Measurements from ENCODE around the gene CPLX3. TPM values are rescaled to one million over a fixed set of nuclear protein-coding genes. Genes with fewer than 3 reads are reported as not detected.
"Not testable (repeated sequence)": the region's sequence is repeated elsewhere in the genome, so short reads cannot be mapped to it uniquely, and the experiment has no call there.

Gene CPLX3
- total RNA-seq, 2 experiments from 2014 or later: 0.35 TPM; not detected in 1

GRCh38 chr15:74784426-74785193 lies 41.8 kb upstream of the CPLX3 start:
- CTCF ChIA-PET: interaction anchor here (1.1 to 25.9 kb wide), 10 partner anchors 5 to 122 kb away, joined by 3 to 1355 read pairs (median 4); partner anchors contain the start of genes CSK and FAM219B
- Mint-ChIP-seq H3K36me3 (peaks cover 42% of the 10 kb centered on the region), H3K27ac (peak overlapping the region; percentile 98), H3K9me3 (ENCODE audit: low read depth) (no peaks in the 10 kb centered on the region), H3K4me1 (peaks cover 59% of the 10 kb centered on the region), H3K27me3 (no peaks in the 10 kb centered on the region), H3K4me3 (peak overlapping the region; percentile 79)
- no peak for ATAC-seq
- DNase-seq: no peak

- Mint-ChIP-seq H3K36me3 (peaks cover 47% of the 10 kb centered on the region), H3K4me3 (peak overlapping the region; percentile 79), H3K9me3 (ENCODE audit: low read depth) (no peaks in the 10 kb centered on the region), H3K4me1 (peaks cover 58% of the 10 kb centered on the region), H3K27me3 (no peaks in the 10 kb centered on the region), H3K27ac (peak overlapping the region; percentile 98)
- no peak for ATAC-seq
- peak; percentile 83 for DNase-seq
- CTCF ChIA-PET: interaction anchor here (1.2 to 25.9 kb wide), 6 partner anchors 4 to 121 kb away, joined by 3 to 1355 read pairs (median 6); partner anchors contain the start of genes CSK and FAM219B
These were observed 41.0 kb upstream of the CPLX3 start for GRCh38 chr15:74785194-74786032.

- Mint-ChIP-seq H3K27ac (peak overlapping the region; percentile 98), H3K36me3 (peaks cover 52% of the 10 kb centered on the region), H3K4me3 (peak overlapping the region; percentile 79), H3K4me1 (peaks cover 58% of the 10 kb centered on the region)
- CTCF ChIA-PET: interaction anchor here (25.1 to 25.9 kb wide), 2 partner anchors 4 to 6 kb away, joined by 1355 read pairs; partner anchors contain the start of gene CSK
- not testable (repeated sequence) for DNase-seq; ATAC-seq; H3K9me3 Mint-ChIP-seq (ENCODE audit: low read depth); H3K27me3 Mint-ChIP-seq
These were observed 40.3 kb upstream of the CPLX3 start for GRCh38 chr15:74786081-74786480.

GRCh38 chr15:74786551-74787165 lies 39.8 kb upstream of the CPLX3 start:
- no peaks in the 10 kb centered on the region for H3K9me3 Mint-ChIP-seq (ENCODE audit: low read depth)
- H3K27ac Mint-ChIP-seq: peak overlapping the region; percentile 98
- peaks cover 57% of the 10 kb centered on the region for H3K36me3 Mint-ChIP-seq
- ATAC-seq (no peak), DNase-seq (peak; percentile 69)
- H3K4me3 Mint-ChIP-seq: peak overlapping the region; percentile 79
- no peaks in the 10 kb centered on the region for H3K27me3 Mint-ChIP-seq
- CTCF ChIA-PET: interaction anchor here (0.8 to 25.9 kb wide), 19 partner anchors 3 to 667 kb away, joined by 3 to 1355 read pairs (median 7); partner anchors contain the start of genes ARID3B, CLK3, CSK and FAM219B
- peaks cover 59% of the 10 kb centered on the region for H3K4me1 Mint-ChIP-seq

DNA sequence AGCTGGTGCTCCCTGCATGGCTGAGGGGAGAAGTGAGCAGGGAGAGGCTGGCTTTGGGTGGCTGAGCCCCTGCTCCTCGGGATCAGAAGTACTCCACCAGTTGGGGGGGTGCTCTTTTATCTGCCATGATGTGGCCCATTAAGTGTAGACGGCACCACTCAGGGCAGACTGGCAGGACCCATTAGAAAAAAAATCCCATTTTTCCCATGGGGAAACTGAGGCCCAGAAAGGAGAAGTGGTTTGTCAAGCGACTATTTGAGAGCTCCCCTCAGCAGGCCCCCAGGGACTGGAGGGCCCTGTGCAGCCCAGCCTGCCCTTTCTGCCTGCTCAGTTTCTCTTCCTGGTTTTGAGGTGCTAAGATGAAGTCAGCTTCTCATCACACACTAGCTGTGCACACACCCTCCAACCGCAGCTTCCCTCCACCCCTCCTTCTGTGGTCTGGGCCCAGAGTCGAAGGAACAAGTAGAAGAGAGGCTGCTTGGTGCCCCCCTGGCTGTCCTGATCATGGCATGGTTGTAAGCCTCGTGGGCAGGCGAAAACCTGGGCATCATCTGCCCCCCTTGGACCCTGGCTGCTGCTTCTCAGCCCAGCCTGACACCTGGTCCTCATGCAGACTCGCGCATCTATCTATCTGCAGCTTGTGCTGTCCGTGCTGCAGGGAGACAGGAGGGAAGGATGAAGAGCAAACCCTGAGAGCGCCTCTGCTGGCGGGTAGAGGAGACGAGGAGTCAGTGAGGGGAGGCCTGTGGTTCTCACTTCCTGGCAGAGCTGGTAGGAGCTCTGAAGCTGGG lies 39.0 kb upstream of the CPLX3 start:
- H3K27ac Mint-ChIP-seq: peak overlapping the region; percentile 98

GRCh38 chr15:74788042-74788682 lies 38.3 kb upstream of the CPLX3 start:
- no peak for DNase-seq
- Mint-ChIP-seq H3K4me3 (peak overlapping the region; percentile 79), H3K9me3 (ENCODE audit: low read depth) (no peaks in the 10 kb centered on the region), H3K36me3 (peaks cover 61% of the 10 kb centered on the region), H3K27ac (peak overlapping the region; percentile 98), H3K27me3 (no peaks in the 10 kb centered on the region), H3K4me1 (peaks cover 75% of the 10 kb centered on the region)
- CTCF ChIA-PET: interaction anchor here (0.8 to 25.9 kb wide), 24 partner anchors 2 to 388 kb away, joined by 3 to 1355 read pairs (median 5); partner anchors contain the start of genes ARID3B, CLK3, CSK and CYP1A1
- peak; percentile 0 for ATAC-seq

More for the DNA sequence above, 39.0 kb upstream of the CPLX3 start:
- DNase-seq (peak; percentile 99), ATAC-seq (peak; percentile 67)
- peaks cover 63% of the 10 kb centered on the region for H3K36me3 Mint-ChIP-seq
- CTCF ChIA-PET: interaction anchor here (0.8 to 25.9 kb wide), 26 partner anchors 2 to 666 kb away, joined by 3 to 1355 read pairs (median 5); partner anchors contain the start of genes ARID3B, CLK3, CSK and CYP1A1
- no peaks in the 10 kb centered on the region for H3K27me3 Mint-ChIP-seq
- peaks cover 67% of the 10 kb centered on the region for H3K4me1 Mint-ChIP-seq
- H3K4me3 Mint-ChIP-seq: peak overlapping the region; percentile 79
- H3K9me3 Mint-ChIP-seq (ENCODE audit: low read depth): no peaks in the 10 kb centered on the region

- no peaks in the 10 kb centered on the region for H3K9me3 Mint-ChIP-seq (ENCODE audit: low read depth)
These were observed 37.7 kb upstream of the CPLX3 start for GRCh38 chr15:74788683-74789151.

GRCh38 chr15:74789171-74789631 lies 37.2 kb upstream of the CPLX3 start:
- Mint-ChIP-seq H3K4me3 (peak overlapping the region; percentile 79), H3K36me3 (peaks cover 54% of the 10 kb centered on the region), H3K27me3 (no peaks in the 10 kb centered on the region), H3K9me3 (ENCODE audit: low read depth) (no peaks in the 10 kb centered on the region), H3K27ac (peak overlapping the region; percentile 98), H3K4me1 (peaks cover 80% of the 10 kb centered on the region)
- CTCF ChIA-PET: interaction anchor here (2.0 to 25.9 kb wide), 4 partner anchors 1 to 112 kb away, joined by 6 to 1355 read pairs (median 683); partner anchors contain the start of gene CSK
- DNase-seq (peak; percentile 76), ATAC-seq (peak; percentile 2)

More at GRCh38 chr15:74788683-74789151, 37.7 kb upstream of the CPLX3 start:
- ATAC-seq (peak; percentile 32), DNase-seq (peak; percentile 93)
- H3K4me3 Mint-ChIP-seq: peak overlapping the region; percentile 79
- peaks cover 58% of the 10 kb centered on the region for H3K36me3 Mint-ChIP-seq
- peak overlapping the region; percentile 98 for H3K27ac Mint-ChIP-seq
- peaks cover 79% of the 10 kb centered on the region for H3K4me1 Mint-ChIP-seq
- no peaks in the 10 kb centered on the region for H3K27me3 Mint-ChIP-seq
- CTCF ChIA-PET: interaction anchor here (0.8 to 25.9 kb wide), 16 partner anchors 1 to 389 kb away, joined by 3 to 1355 read pairs (median 7); partner anchors contain the start of genes ARID3B, CSK, FAM219B and RPP25

DNA sequence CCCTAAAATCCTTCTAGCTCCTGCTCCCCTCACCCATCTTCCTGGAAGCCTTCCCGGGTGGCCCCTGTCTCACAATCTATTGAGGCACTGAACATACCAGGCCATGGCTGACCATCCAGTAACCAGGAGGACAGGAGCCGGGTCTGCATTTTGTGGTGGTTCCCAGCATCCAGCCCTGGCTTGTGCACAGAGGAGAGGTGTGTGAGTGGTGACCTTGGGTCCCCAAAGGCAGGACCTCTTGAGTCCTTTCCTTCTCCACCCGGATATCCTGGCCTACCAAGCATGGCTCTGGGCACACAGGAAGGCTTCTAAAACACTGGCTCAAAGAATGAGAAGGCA lies 36.7 kb upstream of the CPLX3 start:
- no peaks in the 10 kb centered on the region for H3K27me3 Mint-ChIP-seq
- peaks cover 82% of the 10 kb centered on the region for H3K4me1 Mint-ChIP-seq
- no peaks in the 10 kb centered on the region for H3K9me3 Mint-ChIP-seq (ENCODE audit: low read depth)
- H3K36me3 Mint-ChIP-seq: peaks cover 50% of the 10 kb centered on the region
- CTCF ChIA-PET: interaction anchor here (1.5 to 25.9 kb wide), 4 partner anchors 0 to 117 kb away, joined by 3 to 1355 read pairs (median 680); partner anchors contain the start of genes CSK and FAM219B
- DNase-seq: no peak
- peak overlapping the region; percentile 79 for H3K4me3 Mint-ChIP-seq
- ATAC-seq: no peak
- H3K27ac Mint-ChIP-seq: peak overlapping the region; percentile 98

DNA sequence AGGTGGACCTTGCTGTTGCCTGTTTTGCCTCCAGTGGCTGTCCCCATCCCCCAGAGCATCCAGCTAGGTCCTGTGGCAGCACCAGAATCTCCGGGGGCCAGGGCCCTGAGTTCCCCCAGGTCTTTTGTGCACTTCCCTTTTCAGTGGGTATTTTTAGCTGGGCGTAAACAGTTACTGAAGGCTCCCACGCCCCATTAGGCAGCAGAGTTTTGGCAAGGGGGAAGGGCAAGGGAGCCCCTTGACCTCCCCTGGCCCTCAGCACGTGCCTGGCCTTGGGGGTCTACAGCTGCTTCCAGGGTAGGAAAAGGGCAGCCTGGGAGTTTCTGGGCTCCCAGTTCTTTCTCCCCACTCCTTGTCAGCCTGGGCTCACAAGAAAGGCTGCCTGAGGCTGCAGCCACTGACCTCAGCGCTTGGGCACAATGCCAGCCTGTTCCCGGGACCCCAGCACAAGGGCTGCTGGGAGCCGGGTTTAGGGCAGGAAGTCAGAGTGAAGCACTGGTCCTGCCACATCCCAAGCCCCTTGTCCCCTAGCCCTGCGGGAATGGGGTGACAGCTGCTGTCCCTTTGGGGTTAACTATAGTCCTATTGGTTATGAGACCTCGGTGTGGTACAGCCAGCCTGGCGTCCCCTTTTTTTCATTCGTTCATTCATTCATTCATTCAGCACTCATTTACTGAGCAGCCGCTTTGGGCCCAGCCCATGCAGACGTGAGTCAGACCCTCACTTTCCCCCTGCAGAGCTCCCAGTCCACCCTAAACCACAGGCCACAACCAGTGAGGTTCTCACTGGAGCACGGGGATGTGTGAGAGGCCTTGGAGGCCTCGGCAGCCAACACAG lies 36.1 kb upstream of the CPLX3 start:
- Mint-ChIP-seq H3K4me1 (peaks cover 83% of the 10 kb centered on the region), H3K27ac (peak overlapping the region; percentile 98), H3K36me3 (peaks cover 49% of the 10 kb centered on the region), H3K9me3 (ENCODE audit: low read depth) (no peaks in the 10 kb centered on the region), H3K27me3 (no peaks in the 10 kb centered on the region), H3K4me3 (peak overlapping the region; percentile 79)
- CTCF ChIA-PET: interaction anchor here (1.0 to 25.9 kb wide), 7 partner anchors 1 to 408 kb away, joined by 3 to 1355 read pairs (median 4); partner anchors contain the start of genes CSK and FAM219B
- DNase-seq: peak; percentile 78
- no peak for ATAC-seq

Measured in activated CD8-positive, alpha-beta memory T cell treated with anti-CD3 and anti-CD28 coated beads, Interleukin-2, amount 10 ng/mL, durations not matched to agents 7 days and 5 days (primary cell).